Adipose tissue (tissue), 3 donors: ENCODE measurements around the gene KIF5C. TPM values are rescaled to one million over a fixed set of nuclear protein-coding genes. Genes with fewer than 3 reads are reported as not detected.
"Not testable (repeated sequence)": the region's sequence is repeated elsewhere in the genome, so short reads cannot be mapped to it uniquely, and the experiment has no call there.

Source experiments
- H3K27ac ChIP-seq: one replicate; pipeline ENCODE4 v1.5.1; 2013; ENCODE audit warnings: low read depth, low read length
- WGBS, 3 donors: extraction: QIAGEN DNeasy Blood & Tissue Kit; methylation state at CpG; one replicate each; pipeline ENCODE4 v1.1.7; 2013; 5-methylcytosine and 5-hydroxymethylcytosine counted together
- polyA plus RNA-seq, 3 donors: library from polyadenylated mRNA; stranded (reverse); fragments of 200-250 nt; gene quantifications; one replicate each; pipeline ENCODE4 v1.2.3, GENCODE V29; 2013
- donor health status: healthy with polysubstance abuse.
- donor health status: Bipolar disorder and iron deficiency.
- donor health status: healthy.

Gene KIF5C
- polyA plus RNA-seq, 3 donors = 0.51 to 1.7 (median 1.2) TPM

- 55 to 61% (median 61%) methylated on average over 7 of the region's 7 CpGs for WGBS, 3 donors
- H3K27ac ChIP-seq = no peak overlapping the region
These were observed 103.1 kb downstream of the KIF5C start for GRCh38 chr2:148978026-148978685.

- H3K27ac ChIP-seq = no peak overlapping the region
- WGBS, 3 donors = 18 to 55% (median 28%) methylated on average over 2 of the region's 2 CpGs
These were observed 103.7 kb downstream of the KIF5C start for GRCh38 chr2:148978706-148979105.

- H3K27ac ChIP-seq = no peak overlapping the region
- WGBS, 3 donors = 78 to 87% (median 84%) methylated on average over 6 of the region's 6 CpGs
These were observed 104.3 kb downstream of the KIF5C start for GRCh38 chr2:148979164-148979918.

GRCh38 chr2:148979919-148980277 is 104.9 kb downstream of the KIF5C start:
- WGBS, 3 donors = 38 to 51% (median 46%) methylated on average over 4 of the region's 4 CpGs
- H3K27ac ChIP-seq = no peak overlapping the region

- WGBS, 3 donors = 87 to 92% (median 91%) methylated on average over 3 of the region's 3 CpGs
- not testable (repeated sequence) for H3K27ac ChIP-seq
These were observed 105.5 kb downstream of the KIF5C start for GRCh38 chr2:148980496-148980895.

- H3K27ac ChIP-seq = no peak overlapping the region
- 78 to 81% (median 79%) methylated on average over 6 of the region's 6 CpGs for WGBS, 3 donors
These were observed 106.3 kb downstream of the KIF5C start for GRCh38 chr2:148981324-148981723.

GRCh38 chr2:148981781-148982180 is 106.8 kb downstream of the KIF5C start:
- no peak overlapping the region for H3K27ac ChIP-seq
- 81 to 95% (median 89%) methylated on average over 3 of the region's 3 CpGs for WGBS, 3 donors

GRCh38 chr2:148982282-148982681 is 107.3 kb downstream of the KIF5C start:
- no peak overlapping the region for H3K27ac ChIP-seq
- WGBS, 3 donors = 84 to 92% (median 87%) methylated on average over 5 of the region's 5 CpGs

- H3K27ac ChIP-seq = no peak overlapping the region
These were observed 108.9 kb downstream of the KIF5C start for GRCh38 chr2:148983896-148984295.

GRCh38 chr2:148984449-148984848 is 109.4 kb downstream of the KIF5C start:
- no peak overlapping the region for H3K27ac ChIP-seq

GRCh38 chr2:148987286-148987685 is 112.3 kb downstream of the KIF5C start:
- no peak overlapping the region for H3K27ac ChIP-seq
- WGBS, 3 donors = 58 to 75% (median 67%) methylated on average over 6 of the region's 6 CpGs

- 78 to 95% (median 91%) methylated on average over 1 of the region's 1 CpG for WGBS, 3 donors
- H3K27ac ChIP-seq = no peak overlapping the region
These were observed 113.3 kb downstream of the KIF5C start for GRCh38 chr2:148988337-148988736.

- H3K27ac ChIP-seq = no peak overlapping the region
- 22 to 36% (median 33%) methylated on average over 6 of the region's 6 CpGs for WGBS, 3 donors
These were observed 115.0 kb downstream of the KIF5C start for GRCh38 chr2:148989882-148990493.

- H3K27ac ChIP-seq = no peak overlapping the region
- WGBS, 3 donors = 65 to 76% (median 66%) methylated on average over 6 of the region's 6 CpGs
These were observed 115.9 kb downstream of the KIF5C start for GRCh38 chr2:148990968-148991367.

GRCh38 chr2:148992448-148992847 is 117.4 kb downstream of the KIF5C start:
- no peak overlapping the region for H3K27ac ChIP-seq

- H3K27ac ChIP-seq = no peak overlapping the region
- WGBS, 3 donors = 76 to 86% (median 82%) methylated on average over 3 of the region's 3 CpGs
These were observed 118.3 kb downstream of the KIF5C start for GRCh38 chr2:148993351-148993750.

GRCh38 chr2:148994341-148994740 is 119.3 kb downstream of the KIF5C start:
- no peak overlapping the region for H3K27ac ChIP-seq
- 42 to 87% (median 86%) methylated on average over 8 of the region's 8 CpGs for WGBS, 3 donors

GRCh38 chr2:148996805-148997204 is 121.8 kb downstream of the KIF5C start:
- 82 to 91% (median 90%) methylated on average over 6 of the region's 6 CpGs for WGBS, 3 donors
- no peak overlapping the region for H3K27ac ChIP-seq

GRCh38 chr2:148998165-148998830 is 123.3 kb downstream of the KIF5C start:
- H3K27ac ChIP-seq = no peak overlapping the region
- WGBS, 3 donors = 77 to 89% (median 87%) methylated on average over 16 of the region's 16 CpGs
